ENCODE results near the gene GTPBP8. TPM values are rescaled to one million over a fixed set of nuclear protein-coding genes. Genes with fewer than 3 reads are reported as not detected.

GTPBP8 gene
- 10 to 100 TPM; 27.7 to 28.2 TPM for total RNA-seq

DNA sequence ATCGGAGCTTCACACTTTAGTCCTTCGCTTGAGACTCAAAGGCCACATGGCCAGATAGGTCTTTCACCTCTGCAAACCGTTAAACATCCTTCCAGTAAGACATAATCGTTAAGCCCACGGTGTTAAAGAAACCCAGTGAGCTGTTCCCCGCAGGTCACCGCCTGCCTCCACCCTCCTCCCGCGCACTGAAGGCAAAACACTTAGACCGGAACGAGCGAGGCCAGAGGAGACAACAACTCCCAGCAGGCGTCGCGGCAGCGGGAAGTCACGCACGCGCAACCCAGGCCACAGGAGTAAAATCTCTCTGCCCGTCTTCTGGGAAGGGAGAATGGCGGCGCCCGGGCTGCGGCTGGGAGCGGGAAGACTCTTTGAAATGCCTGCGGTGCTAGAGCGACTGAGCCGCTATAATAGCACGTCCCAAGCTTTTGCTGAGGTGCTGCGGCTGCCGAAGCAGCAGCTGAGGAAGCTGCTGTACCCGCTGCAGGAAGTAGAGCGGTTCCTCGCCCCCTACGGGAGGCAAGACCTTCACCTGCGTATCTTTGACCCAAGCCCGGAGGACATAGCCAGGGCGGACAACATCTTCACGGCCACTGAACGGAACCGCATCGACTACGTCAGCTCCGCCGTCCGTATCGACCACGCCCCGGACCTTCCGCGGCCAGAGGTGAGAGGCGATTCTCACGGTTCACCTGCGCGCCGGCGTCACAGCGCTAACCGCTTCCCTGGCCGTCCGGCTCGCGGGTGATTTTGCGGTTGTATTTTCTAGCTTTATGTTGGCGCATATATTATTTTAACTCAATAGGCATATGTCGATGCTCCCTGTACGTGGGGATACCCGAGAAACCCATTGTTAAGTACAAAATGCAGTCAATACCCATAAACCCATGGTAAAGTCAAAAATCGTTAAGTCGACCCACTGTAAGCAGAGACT is at the start of gene GTPBP8:
Gene GTPBP8, plus strand, starts transcription at position 313 of the 931 bp plus-strand sequence. Its CDS starts 16 bp downstream, at position 329.
- Mint-ChIP-seq H3K27ac (peak within 1 kb of the TSS; percentile 90), H3K36me3 (ENCODE audit: low read depth) (peaks cover 28% of the 10 kb centered on the region), H3K4me3 (peak within 1 kb of the TSS; percentile 80), H3K9me3 (no peaks in the 10 kb centered on the region), H3K4me1 (peaks cover 64% of the 10 kb centered on the region), H3K27me3 (no peaks in the 10 kb centered on the region)
- ChIA-PET POLR2A (interaction anchor here (0.5 to 4.2 kb wide), 20 partner anchors 9 to 542 kb away, joined by 3 to 84 read pairs (median 6); partner anchors contain the start of genes ATG3, CD200R1 and SLC35A5), CTCF (interaction anchor here (1.0 to 2.4 kb wide), 12 partner anchors 10 to 431 kb away, joined by 3 to 15 read pairs (median 5); a partner anchor contains a TSS)
- DNase-seq = peak; percentile 88

DNA sequence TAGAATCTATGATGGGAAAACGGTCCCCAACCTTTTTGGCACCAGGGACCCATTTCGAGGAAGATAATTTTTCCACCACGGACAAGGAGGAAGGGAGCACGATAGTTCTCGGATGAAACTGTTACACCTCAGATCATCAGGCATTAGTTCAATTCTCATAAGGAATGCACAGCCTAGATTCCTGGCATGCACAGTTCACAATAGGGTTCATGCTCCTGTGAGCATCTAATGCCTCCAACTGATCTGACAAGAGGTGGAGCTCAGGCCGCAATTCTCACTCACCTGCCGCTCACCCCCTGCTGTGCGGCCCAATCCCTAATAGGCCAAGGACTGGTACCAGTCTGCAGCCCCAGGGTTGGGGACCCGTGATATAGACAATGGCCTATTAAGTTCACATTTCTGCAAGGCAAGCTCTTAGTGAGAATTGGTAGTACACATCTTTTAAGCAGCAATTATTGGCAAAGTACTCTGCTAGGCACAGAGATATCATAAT is 42.4 kb upstream of the GTPBP8 start:
- DNase-seq = no peak
- Mint-ChIP-seq H3K36me3 (ENCODE audit: low read depth) (peaks cover 54% of the 10 kb centered on the region), H3K27me3 (no peaks in the 10 kb centered on the region), H3K4me1 (no peaks in the 10 kb centered on the region), H3K9me3 (peaks cover 11% of the 10 kb centered on the region), H3K4me3 (no peak overlapping the region), H3K27ac (no peak overlapping the region)
- ChIA-PET POLR2A (no interaction called here), CTCF (no interaction called here)

DNA sequence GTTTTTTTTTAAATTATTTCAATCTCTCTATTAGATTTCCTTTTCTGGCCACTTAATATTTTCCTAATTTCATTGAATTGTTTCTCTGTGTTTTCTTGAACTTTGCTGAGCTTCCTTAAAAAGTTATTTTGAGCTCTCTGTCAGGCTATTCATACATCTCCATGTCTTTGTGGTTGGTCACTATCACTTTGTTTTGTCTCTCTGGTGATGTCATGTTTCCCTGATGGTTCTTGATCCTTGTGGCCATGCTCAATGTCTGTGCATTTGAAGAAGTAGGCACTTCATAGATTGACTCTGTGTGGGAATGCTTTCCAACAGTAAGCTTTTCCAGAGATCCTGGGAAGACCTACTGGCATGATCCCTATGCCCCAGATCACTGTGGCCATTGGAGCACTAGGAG is 34.4 kb upstream of the GTPBP8 start:
- ChIA-PET POLR2A (no interaction called here), CTCF (no interaction called here)
- H3K27ac Mint-ChIP-seq = no peak overlapping the region
- H3K4me3 Mint-ChIP-seq = no peak overlapping the region
- H3K36me3 Mint-ChIP-seq (ENCODE audit: low read depth) = peaks cover 35% of the 10 kb centered on the region
- no peak for DNase-seq
- H3K27me3 Mint-ChIP-seq = no peaks in the 10 kb centered on the region
- peaks cover 9% of the 10 kb centered on the region for H3K9me3 Mint-ChIP-seq
- peaks cover 27% of the 10 kb centered on the region for H3K4me1 Mint-ChIP-seq

DNA sequence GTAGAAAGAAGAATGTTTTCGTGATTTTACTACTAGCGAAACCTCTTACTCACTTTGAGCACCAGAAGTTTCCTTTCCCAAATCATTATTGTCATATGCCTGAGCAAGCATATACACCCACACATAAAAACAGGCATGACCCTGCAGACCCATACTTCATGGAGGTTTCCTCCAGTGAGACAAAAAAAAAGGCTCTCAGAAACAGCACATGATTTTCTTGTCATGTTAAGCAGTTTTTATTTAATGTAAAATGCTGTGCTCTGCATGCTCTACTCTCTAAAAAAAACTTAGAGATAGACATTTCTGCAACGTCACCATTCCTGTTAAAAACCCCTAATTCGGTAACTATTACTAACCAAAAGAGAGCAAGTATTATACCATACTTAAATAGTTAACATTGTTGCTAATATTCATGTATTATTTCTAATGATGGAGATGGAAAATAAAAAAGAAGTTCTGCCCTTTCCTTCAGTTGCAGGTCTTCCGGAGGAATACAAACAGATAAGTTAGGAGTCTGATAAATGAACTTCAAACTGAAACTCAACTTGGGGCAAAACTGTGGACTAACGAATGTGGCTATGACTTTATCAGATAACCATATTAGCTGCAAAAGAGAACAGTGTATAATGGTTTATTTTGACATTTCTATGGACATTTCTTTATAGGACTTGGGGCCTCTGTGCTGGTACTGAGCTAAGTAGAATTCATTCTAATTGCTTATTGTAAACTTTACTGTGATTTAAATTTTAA is 31.8 kb upstream of the GTPBP8 start:
- Mint-ChIP-seq H3K9me3 (peaks cover 30% of the 10 kb centered on the region), H3K4me3 (peak overlapping the region; percentile 56), H3K27me3 (no peaks in the 10 kb centered on the region), H3K27ac (peak overlapping the region; percentile 57), H3K4me1 (peaks cover 28% of the 10 kb centered on the region), H3K36me3 (ENCODE audit: low read depth) (peaks cover 59% of the 10 kb centered on the region)
- POLR2A ChIA-PET = interaction anchor here (0.9 to 1.3 kb wide), 5 partner anchors 10 to 224 kb away, joined by 3 to 5 read pairs (median 4); partner anchors contain the start of genes CD200R1 and GTPBP8
- CTCF ChIA-PET = interaction anchor here (0.7 to 0.8 kb wide), 2 partner anchors 60 to 225 kb away, joined by 3 read pairs; a partner anchor contains a TSS
- no peak for DNase-seq

DNA sequence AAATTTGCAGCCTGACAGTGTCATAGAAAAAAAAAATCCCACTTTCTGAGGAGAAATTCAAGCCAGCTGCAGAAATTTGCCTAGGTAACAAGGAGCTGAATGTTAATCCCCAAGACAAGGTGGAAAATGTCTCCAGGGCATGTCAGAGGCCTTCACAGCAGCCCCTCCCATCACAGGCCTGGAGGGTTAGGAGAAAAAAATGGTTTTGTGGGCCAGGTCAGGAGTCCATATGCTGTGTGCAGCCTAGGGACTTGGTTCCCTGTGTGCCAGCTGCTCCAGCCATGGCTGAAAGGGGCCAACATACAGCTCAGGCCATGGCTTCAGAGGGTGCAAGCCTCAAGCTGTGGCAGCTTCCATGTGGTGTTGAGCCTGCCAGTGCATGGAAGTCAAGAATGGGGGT is 27.1 kb upstream of the GTPBP8 start:
- H3K9me3 Mint-ChIP-seq = peaks cover 39% of the 10 kb centered on the region
- H3K36me3 Mint-ChIP-seq (ENCODE audit: low read depth) = peaks cover 64% of the 10 kb centered on the region
- ChIA-PET POLR2A (no interaction called here), CTCF (no interaction called here)
- no peak for DNase-seq
- no peaks in the 10 kb centered on the region for H3K27me3 Mint-ChIP-seq
- no peak overlapping the region for H3K4me3 Mint-ChIP-seq
- H3K27ac Mint-ChIP-seq = no peak overlapping the region
- H3K4me1 Mint-ChIP-seq = peaks cover 38% of the 10 kb centered on the region

DNA sequence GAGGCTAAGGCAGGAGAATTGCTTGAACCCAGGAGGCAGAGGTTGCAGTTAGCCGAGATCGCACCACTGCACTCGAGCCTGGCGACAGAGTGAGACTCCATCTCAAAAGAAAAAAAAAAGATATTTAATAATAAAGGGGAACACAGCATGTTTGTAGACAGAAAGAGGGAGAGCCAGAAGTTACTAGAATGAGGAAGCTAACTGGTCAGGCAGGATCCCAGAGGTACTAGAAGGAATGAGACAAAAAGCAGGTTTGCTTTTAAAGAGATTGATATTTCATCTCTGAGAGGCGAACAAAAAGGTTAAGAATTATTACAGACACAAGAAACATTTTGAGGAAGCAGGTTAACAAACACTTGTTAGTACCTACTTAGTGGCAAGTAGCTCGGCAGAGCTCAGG is 25.1 kb upstream of the GTPBP8 start:
- Mint-ChIP-seq H3K36me3 (ENCODE audit: low read depth) (peaks cover 70% of the 10 kb centered on the region), H3K4me1 (peaks cover 37% of the 10 kb centered on the region), H3K9me3 (peaks cover 39% of the 10 kb centered on the region), H3K4me3 (no peak overlapping the region), H3K27ac (no peak overlapping the region), H3K27me3 (no peaks in the 10 kb centered on the region)
- no peak for DNase-seq
- POLR2A ChIA-PET = no interaction called here
- CTCF ChIA-PET = interaction anchor here (0.9 to 1.1 kb wide), 2 partner anchors 10 to 230 kb away, joined by 3 read pairs; partner anchors contain the start of gene CD200R1

DNA sequence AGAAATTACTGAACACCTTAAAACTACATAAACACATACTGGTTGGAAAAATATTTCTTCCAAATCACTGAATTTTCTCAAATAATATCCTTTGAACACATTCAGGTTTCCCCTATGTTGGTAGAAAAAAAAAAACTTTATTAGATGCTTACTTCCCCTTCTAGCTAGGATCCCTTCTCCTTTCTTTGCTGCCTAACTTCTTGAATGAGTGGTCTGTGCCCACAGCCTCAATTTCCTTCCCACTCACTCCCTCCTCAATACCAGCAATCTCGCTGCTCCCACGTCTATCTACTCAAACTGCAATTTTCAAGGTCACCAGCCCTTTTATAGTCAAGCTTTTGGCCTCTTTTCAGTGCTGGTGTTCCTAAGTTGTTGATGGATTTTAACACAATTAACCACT is 24.2 kb upstream of the GTPBP8 start:
- Mint-ChIP-seq H3K4me1 (peaks cover 41% of the 10 kb centered on the region), H3K27me3 (peaks cover under 1% of the 10 kb centered on the region), H3K36me3 (ENCODE audit: low read depth) (peaks cover 71% of the 10 kb centered on the region), H3K9me3 (peaks cover 38% of the 10 kb centered on the region), H3K4me3 (no peak overlapping the region), H3K27ac (no peak overlapping the region)
- ChIA-PET CTCF (interaction anchor here (0.6 to 0.9 kb wide), 3 partner anchors 231 to 670 kb away, joined by 3 read pairs; no protein-coding TSS in a partner anchor), POLR2A (interaction anchor here (0.5 to 1.3 kb wide), 3 partner anchors 13 to 554 kb away, joined by 3 to 4 read pairs (median 4); no protein-coding TSS in a partner anchor)
- DNase-seq = no peak

DNA sequence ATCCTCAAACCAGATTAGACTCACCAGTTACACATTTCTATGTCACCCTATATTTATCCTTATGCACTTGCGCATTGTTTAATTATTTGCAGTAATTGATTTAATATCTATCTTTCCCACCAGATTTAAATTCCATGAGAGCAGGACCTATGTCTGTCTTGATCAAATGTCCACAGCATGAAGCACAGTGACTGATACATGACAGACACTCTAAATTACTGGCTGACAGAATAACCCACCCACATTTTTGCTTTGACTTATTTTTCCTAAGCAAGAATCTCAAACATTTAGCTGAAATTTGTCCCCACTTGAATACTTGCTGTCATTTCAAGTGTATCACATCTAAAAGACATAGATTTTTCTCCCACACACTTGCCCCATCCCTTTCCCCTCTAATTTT is 23.4 kb upstream of the GTPBP8 start:
- peaks cover 2% of the 10 kb centered on the region for H3K27me3 Mint-ChIP-seq
- POLR2A ChIA-PET = interaction anchor here (1.3 kb wide), 1 partner anchor 12 kb away, joined by 4 read pairs; no protein-coding TSS in a partner anchor
- no peak overlapping the region for H3K27ac Mint-ChIP-seq
- peaks cover 69% of the 10 kb centered on the region for H3K36me3 Mint-ChIP-seq (ENCODE audit: low read depth)
- no peak for DNase-seq
- H3K9me3 Mint-ChIP-seq = peaks cover 31% of the 10 kb centered on the region
- CTCF ChIA-PET = interaction anchor here (0.6 kb wide), 1 partner anchor 671 kb away, joined by 3 read pairs; no protein-coding TSS in a partner anchor
- peaks cover 47% of the 10 kb centered on the region for H3K4me1 Mint-ChIP-seq
- H3K4me3 Mint-ChIP-seq = no peak overlapping the region

DNA sequence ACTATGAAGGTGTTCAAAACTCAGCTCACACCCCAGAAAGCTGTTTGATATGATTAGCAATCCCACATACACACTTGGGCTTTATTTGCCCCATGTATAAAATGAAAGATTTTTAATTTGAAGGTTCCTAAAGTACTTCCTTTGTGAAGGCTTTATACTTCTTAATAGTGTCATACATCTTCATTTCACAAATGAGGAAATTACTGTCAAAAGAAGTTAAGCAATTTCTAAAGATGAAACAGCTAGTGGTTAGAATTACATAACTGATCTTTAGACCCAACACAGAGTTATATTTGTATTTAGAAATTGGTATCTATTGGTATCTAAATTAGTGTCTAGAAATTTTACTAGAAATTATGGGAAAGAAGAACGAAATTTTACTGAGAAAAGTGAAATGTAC is 23.0 kb upstream of the GTPBP8 start:
- no peak for DNase-seq
- POLR2A ChIA-PET = no interaction called here
- H3K4me3 Mint-ChIP-seq = no peak overlapping the region
- CTCF ChIA-PET = no interaction called here
- peaks cover 50% of the 10 kb centered on the region for H3K4me1 Mint-ChIP-seq
- H3K36me3 Mint-ChIP-seq (ENCODE audit: low read depth) = peaks cover 66% of the 10 kb centered on the region
- peaks cover 2% of the 10 kb centered on the region for H3K27me3 Mint-ChIP-seq
- H3K27ac Mint-ChIP-seq = no peak overlapping the region
- H3K9me3 Mint-ChIP-seq = peaks cover 29% of the 10 kb centered on the region

DNA sequence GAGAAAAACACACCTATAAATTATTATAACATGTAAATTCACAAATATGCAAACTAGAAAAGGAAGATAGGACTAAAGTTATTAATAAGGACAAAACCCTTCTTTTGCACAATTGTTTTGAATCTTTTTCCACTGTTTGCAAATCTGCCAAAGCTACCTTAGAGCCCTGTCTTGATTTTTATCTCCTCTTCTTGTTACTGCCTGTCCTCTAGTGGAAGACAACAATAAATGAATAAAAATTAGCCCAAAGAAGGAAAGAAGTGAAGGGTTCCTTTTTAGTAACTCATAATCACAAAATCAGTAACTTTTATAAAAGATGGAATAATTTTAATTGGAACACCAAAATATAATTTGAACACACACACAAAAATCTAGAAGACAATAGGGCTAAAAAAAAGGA is 18.6 kb upstream of the GTPBP8 start:
- POLR2A ChIA-PET = interaction anchor here (1.4 to 1.7 kb wide), 3 partner anchors 12 to 295 kb away, joined by 4 to 5 read pairs (median 4); no protein-coding TSS in a partner anchor
- Mint-ChIP-seq H3K4me1 (peaks cover 77% of the 10 kb centered on the region), H3K27ac (no peak overlapping the region), H3K36me3 (ENCODE audit: low read depth) (peaks cover 36% of the 10 kb centered on the region), H3K9me3 (no peaks in the 10 kb centered on the region), H3K27me3 (peaks cover 2% of the 10 kb centered on the region), H3K4me3 (peak overlapping the region; percentile 97)
- CTCF ChIA-PET = interaction anchor here (1.1 to 2.7 kb wide), 6 partner anchors 19 to 329 kb away, joined by 3 to 21 read pairs (median 5); partner anchors contain the start of gene GTPBP8
- DNase-seq = no peak

DNA sequence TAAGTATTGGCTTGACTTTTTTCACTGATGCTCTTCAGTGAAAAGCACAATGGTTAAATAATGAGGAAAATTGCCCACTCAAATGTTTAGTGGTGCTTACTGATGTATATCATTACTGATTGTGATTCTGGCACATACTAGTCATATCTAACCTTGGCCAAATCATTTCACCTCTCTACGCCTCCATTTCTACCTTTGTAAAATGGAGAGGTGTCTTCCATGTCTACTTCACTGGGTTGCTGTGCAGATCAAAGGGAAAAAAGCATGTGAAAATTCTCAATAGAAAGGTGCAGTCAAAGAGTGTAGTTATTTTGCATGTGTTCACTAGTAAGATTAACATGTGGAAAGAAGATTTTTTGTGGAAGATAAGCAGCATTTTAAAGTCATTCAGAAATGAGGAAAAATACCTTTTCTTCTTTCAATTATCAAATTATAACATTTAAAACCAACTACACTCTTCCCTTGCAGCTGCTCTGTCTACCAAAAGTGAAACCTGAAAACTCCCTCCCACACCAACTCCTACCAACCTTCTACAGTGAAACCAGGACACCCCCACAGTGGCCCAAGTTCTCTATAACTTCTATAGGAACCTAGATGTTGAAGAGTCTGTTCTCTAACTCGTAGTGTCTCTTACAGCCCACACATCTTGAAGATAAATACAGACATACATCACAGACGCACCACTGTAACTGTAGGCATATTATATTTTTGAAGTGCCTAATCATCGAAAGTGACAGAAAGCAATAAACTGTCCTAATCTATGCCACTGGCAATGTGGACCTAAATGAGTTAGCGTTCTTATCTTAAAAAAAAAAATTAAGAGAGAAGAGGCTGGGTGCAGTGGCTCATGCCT is 17.2 kb upstream of the GTPBP8 start:
- Mint-ChIP-seq H3K36me3 (ENCODE audit: low read depth) (peaks cover 29% of the 10 kb centered on the region), H3K4me1 (peaks cover 76% of the 10 kb centered on the region), H3K27me3 (peaks cover 2% of the 10 kb centered on the region), H3K27ac (peak overlapping the region; percentile 83), H3K9me3 (no peaks in the 10 kb centered on the region), H3K4me3 (peak overlapping the region; percentile 97)
- POLR2A ChIA-PET = interaction anchor here (0.7 to 3.0 kb wide), 15 partner anchors 9 to 411 kb away, joined by 3 to 16 read pairs (median 4); partner anchors contain the start of genes ATG3, GTPBP8 and SLC35A5
- CTCF ChIA-PET = interaction anchor here (1.2 to 3.9 kb wide), 9 partner anchors 11 to 391 kb away, joined by 3 to 29 read pairs (median 5); partner anchors contain the start of gene GTPBP8
- peak; percentile 44 for DNase-seq

Data from activated CD4-positive, alpha-beta memory T cell treated with anti-CD3 and anti-CD28 coated beads, Interleukin-2, amount 10 ng/mL, durations not matched to agents 7 days and 5 days (primary cell).